ENCODE results near the gene GOT2.

DNA sequence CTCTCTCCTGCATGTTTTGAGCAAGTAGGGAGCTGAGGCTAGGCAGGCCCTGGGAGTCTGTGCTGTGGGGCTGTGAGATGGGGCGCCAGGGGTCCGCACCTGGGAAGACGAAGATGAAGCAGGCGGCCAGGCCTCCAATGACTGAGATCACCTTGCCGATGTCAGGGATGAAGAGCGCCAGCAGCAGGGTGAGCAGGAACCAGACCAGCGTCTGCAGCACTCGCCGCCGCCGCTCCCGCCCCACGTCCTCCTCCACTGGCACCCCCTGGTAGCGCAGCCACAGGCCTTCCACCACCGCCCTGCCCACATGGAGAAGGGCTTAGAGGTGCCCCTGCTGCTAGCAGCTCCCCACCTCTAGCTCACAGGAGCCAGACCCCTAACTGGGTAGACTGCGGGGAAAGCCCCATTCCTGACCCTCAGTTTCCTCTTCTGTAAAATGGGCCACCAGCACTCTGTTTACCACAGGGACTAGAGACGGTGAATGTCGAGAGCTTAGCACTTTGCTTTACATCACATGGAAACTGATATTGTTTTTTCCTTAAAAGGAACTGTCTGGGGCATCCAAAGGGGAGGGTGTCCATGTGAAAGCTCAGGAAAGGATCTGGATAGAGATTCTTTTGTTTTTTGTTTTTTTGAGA is 63.1 kb downstream of the GOT2 start:
- TF ChIP-seq EZH2 (IDR thresholded peaks at IDR 0.05; ENCODE audit: insufficient read depth, poor library complexity, severe bottlenecking) (no peak), EZH2phosphoT487 (IDR thresholded peaks at IDR 0.05; ENCODE audit: insufficient read depth, low read depth) (no peak)

Data from GM23248 (cell line).